Testis (tissue), 2 donors: Measurements from ENCODE around the gene MMAB.

Experiments used
- POLR2A ChIP-seq: fragments of 450-650 bp; IDR thresholded peaks from one replicate; pipeline ENCODE4 v1.6.1; 2017; ENCODE audit warnings: antibody characterized with exemption, mild to moderate bottlenecking, moderate library complexity
- TF ChIP-seq, protein P1 (sequence below), 3 experiments: fragments of 450-650 bp in 2 of 3; fragments of 200-600 bp in 1 of 3; sonication (generic) in 1 of 3; IDR thresholded peaks; one replicate each; pipeline ENCODE4 v1.5.1; 2016 to 2019; ENCODE audit warnings: antibody characterized with exemption in 3 of 3, mild to moderate bottlenecking in 2 of 3, moderate library complexity in 1 of 3

DNA sequence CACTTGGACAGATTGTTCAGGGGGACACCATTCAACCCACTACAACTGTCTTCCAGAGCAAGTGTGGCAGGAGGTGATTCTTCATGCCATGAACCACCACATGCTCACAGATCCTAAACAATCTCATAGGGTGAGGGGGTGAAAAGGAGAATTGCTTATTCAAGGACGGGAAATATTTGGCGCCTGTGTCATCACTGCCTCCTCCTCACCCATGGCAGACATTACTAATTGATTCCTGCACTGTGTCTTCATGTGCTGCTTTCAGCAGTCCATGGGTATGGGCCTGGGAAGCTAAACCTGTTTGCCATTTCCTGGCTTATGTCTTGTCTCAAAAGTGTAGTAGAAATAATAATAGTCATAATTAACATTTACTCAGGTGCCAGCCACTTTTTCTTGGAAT, 31.3 kb downstream of the MMAB start:
- TF ChIP-seq, protein P1, sequence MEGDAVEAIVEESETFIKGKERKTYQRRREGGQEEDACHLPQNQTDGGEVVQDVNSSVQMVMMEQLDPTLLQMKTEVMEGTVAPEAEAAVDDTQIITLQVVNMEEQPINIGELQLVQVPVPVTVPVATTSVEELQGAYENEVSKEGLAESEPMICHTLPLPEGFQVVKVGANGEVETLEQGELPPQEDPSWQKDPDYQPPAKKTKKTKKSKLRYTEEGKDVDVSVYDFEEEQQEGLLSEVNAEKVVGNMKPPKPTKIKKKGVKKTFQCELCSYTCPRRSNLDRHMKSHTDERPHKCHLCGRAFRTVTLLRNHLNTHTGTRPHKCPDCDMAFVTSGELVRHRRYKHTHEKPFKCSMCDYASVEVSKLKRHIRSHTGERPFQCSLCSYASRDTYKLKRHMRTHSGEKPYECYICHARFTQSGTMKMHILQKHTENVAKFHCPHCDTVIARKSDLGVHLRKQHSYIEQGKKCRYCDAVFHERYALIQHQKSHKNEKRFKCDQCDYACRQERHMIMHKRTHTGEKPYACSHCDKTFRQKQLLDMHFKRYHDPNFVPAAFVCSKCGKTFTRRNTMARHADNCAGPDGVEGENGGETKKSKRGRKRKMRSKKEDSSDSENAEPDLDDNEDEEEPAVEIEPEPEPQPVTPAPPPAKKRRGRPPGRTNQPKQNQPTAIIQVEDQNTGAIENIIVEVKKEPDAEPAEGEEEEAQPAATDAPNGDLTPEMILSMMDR (IDR thresholded peaks at IDR 0.05): no peak
- no peak for TF ChIP-seq POLR2A
